Measurements from ENCODE around the gene MRPL2.
"Not testable (repeated sequence)": the region's sequence is repeated elsewhere in the genome, so short reads cannot be mapped to it uniquely, and the experiment has no call there.

The MRPL2 gene

GRCh38 chr6:43081922-43082321 is 22.7 kb upstream of the MRPL2 start:
- DNase-seq = not testable (repeated sequence)

DNA sequence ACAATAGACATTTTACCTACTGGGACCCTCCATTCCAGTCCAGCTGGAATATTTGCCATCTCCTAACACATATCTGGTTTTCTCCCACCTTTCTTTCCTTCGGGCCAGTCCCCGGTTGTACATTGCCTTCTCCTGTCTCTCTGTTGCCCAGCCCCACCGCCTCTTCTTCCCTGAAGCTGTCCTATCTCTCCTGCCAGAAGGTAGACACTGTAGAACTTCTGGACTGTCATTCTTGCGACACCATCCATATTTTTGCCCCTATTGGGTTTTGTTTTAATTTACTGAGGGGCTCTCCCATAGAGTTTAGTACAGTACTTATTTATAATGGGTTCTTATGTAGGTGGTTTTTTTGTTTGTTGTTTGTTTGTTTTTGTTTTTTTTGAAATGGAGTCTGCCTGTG is 21.8 kb upstream of the MRPL2 start:
- no peak for DNase-seq

DNA sequence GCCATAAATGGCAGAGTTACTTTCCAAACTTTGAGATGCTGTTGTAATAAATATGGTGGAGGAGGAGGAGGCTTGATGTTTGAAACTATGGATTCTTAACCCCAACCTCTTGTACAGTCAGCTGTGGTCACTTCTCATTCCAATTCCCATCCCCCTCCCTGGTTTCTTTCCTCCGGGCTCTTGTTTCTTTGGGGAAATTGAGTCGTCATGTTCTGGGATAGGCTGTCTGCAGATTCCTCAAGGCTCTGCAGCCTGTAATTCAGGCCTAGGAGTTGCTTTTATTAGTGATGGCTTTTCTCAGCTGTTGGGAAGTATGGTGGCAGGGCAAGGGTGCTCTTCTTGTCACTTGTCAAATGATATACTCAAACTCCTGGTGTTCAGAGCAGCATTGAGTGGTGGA is 19.5 kb upstream of the MRPL2 start:
- no peak for DNase-seq

- no peak for DNase-seq
Measured at GRCh38 chr6:43077981-43078511, 18.8 kb upstream of the MRPL2 start.

- no peak for DNase-seq
Measured at GRCh38 chr6:43077333-43077809, 18.1 kb upstream of the MRPL2 start.

- peak; percentile 62 for DNase-seq
Measured at GRCh38 chr6:43076464-43077332, 17.5 kb upstream of the MRPL2 start.

GRCh38 chr6:43075670-43076463 is 16.6 kb upstream of the MRPL2 start, which contains the start of gene PTK7:
Gene PTK7 (plus strand): TSS chr6:43076314. CDS start chr6:43076489, 175 bp downstream.
- peak; percentile 63 for DNase-seq

- no peak for DNase-seq
Measured at GRCh38 chr6:43074847-43075669, 15.8 kb upstream of the MRPL2 start.

DNA sequence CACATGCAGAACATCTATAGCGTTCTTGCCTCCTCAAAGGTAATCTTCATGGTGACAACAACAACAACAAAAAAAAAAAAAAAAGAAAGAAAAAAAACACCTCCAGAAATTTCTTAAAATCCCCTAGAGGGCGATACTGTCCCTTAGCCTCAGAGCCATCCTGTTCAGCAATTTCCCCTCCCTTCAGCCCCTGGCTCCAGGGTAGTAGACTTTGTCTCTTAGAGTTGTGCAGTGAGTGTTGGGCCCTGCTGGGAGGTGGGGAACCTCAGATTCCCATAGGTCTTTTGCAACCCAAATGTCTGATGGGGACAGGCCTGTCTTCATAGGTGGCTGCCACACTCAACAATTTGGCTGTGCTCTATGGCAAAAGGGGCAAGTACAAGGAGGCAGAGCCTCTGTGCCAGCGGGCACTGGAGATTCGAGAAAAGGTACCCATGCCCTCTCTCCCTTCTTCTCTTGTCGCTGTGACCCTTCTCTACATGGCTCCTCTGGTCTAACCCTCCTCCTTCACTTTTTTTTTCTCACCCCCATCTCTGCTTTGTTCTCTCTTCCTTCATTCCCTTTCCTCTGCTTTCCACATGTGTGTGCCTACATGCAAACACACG is 10.9 kb upstream of the MRPL2 start:
- DNase-seq = no peak

GRCh38 chr6:43062818-43063217 is 3.6 kb upstream of the MRPL2 start:
- no peak for DNase-seq

- no peak for DNase-seq
Measured at GRCh38 chr6:43061861-43062260, 2.6 kb upstream of the MRPL2 start.

- no peak for DNase-seq
Measured at GRCh38 chr6:43060755-43061633, 1.8 kb upstream of the MRPL2 start.

DNA sequence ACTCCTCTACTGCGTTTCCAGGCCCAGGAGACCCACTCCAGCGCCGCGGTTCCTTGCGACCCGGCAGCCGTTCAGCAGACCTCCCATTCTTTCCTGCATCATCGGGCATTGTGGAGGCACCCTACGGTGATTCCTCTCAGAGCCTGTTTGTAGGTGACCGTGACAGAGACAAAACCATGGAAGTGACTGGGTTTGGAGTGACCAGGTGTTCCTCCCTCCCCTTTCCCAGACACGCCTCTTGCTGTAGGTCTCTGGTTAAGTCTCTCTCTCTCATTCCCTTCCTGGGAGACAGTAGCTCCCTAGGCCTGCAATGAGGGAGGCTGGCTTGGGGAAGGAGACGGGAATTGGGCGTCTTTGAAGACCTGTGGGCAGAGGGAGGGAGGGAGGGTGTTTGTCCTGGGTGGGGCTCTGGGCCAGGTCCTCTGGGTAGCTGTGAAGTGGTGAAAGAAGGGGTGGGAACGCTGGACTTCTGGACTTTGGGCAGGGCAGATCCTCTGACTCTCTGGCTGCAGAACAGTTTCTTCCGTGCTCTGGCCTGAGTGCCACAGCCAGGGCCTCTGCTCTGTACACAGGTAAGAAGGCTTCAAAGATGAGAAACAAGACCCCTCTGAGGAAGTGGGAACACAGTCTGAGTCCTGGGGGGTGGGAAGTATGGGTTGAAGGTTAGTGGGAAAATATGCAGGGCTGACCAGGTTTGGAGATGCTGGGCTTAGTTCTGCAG is 960 bp upstream of the MRPL2 start:
- no peak for DNase-seq

DNA sequence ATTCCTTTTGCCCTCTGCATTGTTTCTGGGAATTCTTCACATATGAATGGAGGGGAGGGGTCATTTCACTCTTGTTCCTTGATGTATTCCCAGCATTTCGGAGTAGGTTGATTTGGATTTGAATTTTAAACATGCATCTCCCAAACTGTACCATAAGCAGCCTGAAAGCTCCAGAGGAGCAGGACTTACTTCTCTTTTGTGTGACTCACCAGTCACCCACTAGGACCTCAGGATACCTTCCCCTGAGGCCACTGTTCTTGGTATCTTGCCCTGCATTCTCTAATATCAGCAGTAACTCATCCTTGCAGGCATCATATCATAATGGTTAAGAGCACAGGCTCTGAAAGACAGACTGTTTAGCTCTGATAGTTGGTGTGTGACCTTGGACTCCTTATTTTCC is 703 bp downstream of the MRPL2 start:
- no peak for DNase-seq

DNA sequence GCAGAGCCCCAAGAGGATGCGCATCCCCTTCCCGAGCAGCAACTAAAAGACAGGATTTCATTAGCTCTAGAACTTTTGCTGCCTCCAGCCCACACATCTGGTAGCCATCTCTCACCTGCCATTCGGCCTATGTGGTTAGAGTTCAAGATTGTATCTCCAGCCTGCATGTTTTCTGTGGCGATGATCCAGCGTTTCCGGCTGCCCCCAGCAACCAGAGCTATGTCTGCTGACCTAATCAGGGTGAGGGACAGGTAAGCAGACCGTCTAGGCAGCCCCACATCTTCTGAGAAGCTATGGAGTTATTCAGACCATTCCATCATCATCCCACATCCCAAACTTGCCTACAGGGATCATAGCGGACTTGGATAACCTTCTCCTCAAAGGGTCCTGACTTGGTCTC is 3.3 kb downstream of the MRPL2 start:
- DNase-seq = no peak

GRCh38 chr6:43054206-43054943 is 4.9 kb downstream of the MRPL2 start:
- DNase-seq = no peak

- peak; percentile 94 for DNase-seq
Measured at GRCh38 chr6:43053545-43054205, 5.6 kb downstream of the MRPL2 start, which contains the start of gene CUL7. Gene CUL7 (minus strand): TSS chr6:43053851. CDS start chr6:43052788, 1,063 bp downstream.

GRCh38 chr6:43052842-43053544 is 6.2 kb downstream of the MRPL2 start:
- no peak for DNase-seq

All from activated CD8-positive, alpha-beta memory T cell treated with anti-CD3 and anti-CD28 coated beads for 24 hours (primary cell).